Activated naive CD4-positive, alpha-beta T cell treated with anti-CD3 and anti-CD28 coated beads, Interleukin-2, amount 10 ng/mL, durations not matched to agents 7 days and 5 days (primary cell): ENCODE data around the gene SNTB2.

Experiments used
- CTCF ChIA-PET: fragments of 350-600 bp; sonication (Branson Sonifier 250); formaldehyde crosslinking; loops from one replicate; lab custom pipeline; 2021; ENCODE audit warnings: antibody characterized with exemption; lab: Charles Lee
- DNase-seq: peaks from one replicate; pipeline ENCODE4 v3.0.0-alpha.2; 2020
- H3K27ac Mint-ChIP-seq: one replicate; pipeline ENCODE4 v1.8.0; 2021; ENCODE audit warnings: mild to moderate bottlenecking, moderate library complexity, mixed read lengths
- H3K27me3 Mint-ChIP-seq: one replicate; pipeline ENCODE4 v1.8.0; 2021; ENCODE audit warnings: mild to moderate bottlenecking, mixed read lengths
- H3K36me3 Mint-ChIP-seq: one replicate; pipeline ENCODE4 v1.8.0; 2021; ENCODE audit warnings: mixed read lengths
- H3K4me1 Mint-ChIP-seq: one replicate; pipeline ENCODE4 v1.8.0; 2021; ENCODE audit warnings: mixed read lengths
- H3K4me3 Mint-ChIP-seq: one replicate; pipeline ENCODE4 v1.8.0; 2021; ENCODE audit warnings: mild to moderate bottlenecking, moderate library complexity, mixed read lengths
- H3K9me3 Mint-ChIP-seq: one replicate; pipeline ENCODE4 v1.8.0; 2021; ENCODE audit warnings: mixed read lengths

Gene SNTB2

GRCh38 chr16:69166946-69167930 is 19.7 kb upstream of the SNTB2 start:
- Mint-ChIP-seq H3K4me1 (peaks cover 27% of the 10 kb centered on the region), H3K36me3 (peaks cover 41% of the 10 kb centered on the region), H3K4me3 (no peak overlapping the region)

GRCh38 chr16:69169051-69169450 is 17.9 kb upstream of the SNTB2 start:
- H3K4me1 Mint-ChIP-seq = peaks cover 32% of the 10 kb centered on the region
- no peak overlapping the region for H3K4me3 Mint-ChIP-seq
- CTCF ChIA-PET = interaction anchor here (1.2 kb wide), 1 partner anchor 19 kb away, joined by 3 read pairs; no protein-coding TSS in a partner anchor
- DNase-seq = no peak
- peaks cover 39% of the 10 kb centered on the region for H3K36me3 Mint-ChIP-seq
- no peak overlapping the region for H3K27ac Mint-ChIP-seq
- H3K27me3 Mint-ChIP-seq = no peaks in the 10 kb centered on the region
- H3K9me3 Mint-ChIP-seq = no peaks in the 10 kb centered on the region

More at GRCh38 chr16:69166946-69167930, 19.7 kb upstream of the SNTB2 start:
- no peak for DNase-seq
- H3K27ac Mint-ChIP-seq = peak overlapping the region; percentile 82
- no peaks in the 10 kb centered on the region for H3K9me3 Mint-ChIP-seq
- CTCF ChIA-PET = interaction anchor here (0.6 to 3.2 kb wide), 8 partner anchors 11 to 119 kb away, joined by 3 to 19 read pairs (median 4); no protein-coding TSS in a partner anchor
- no peaks in the 10 kb centered on the region for H3K27me3 Mint-ChIP-seq

- DNase-seq = no peak
- no peaks in the 10 kb centered on the region for H3K9me3 Mint-ChIP-seq
- H3K27ac Mint-ChIP-seq = no peak overlapping the region
- CTCF ChIA-PET = interaction anchor here (1.2 kb wide), 2 partner anchors 19 to 54 kb away, joined by 3 read pairs; no protein-coding TSS in a partner anchor
- H3K4me3 Mint-ChIP-seq = no peak overlapping the region
- H3K27me3 Mint-ChIP-seq = no peaks in the 10 kb centered on the region
- H3K4me1 Mint-ChIP-seq = peaks cover 32% of the 10 kb centered on the region
- peaks cover 39% of the 10 kb centered on the region for H3K36me3 Mint-ChIP-seq
Observed at GRCh38 chr16:69169607-69170352, 17.2 kb upstream of the SNTB2 start.

GRCh38 chr16:69171325-69172084 is 15.5 kb upstream of the SNTB2 start:
- no peaks in the 10 kb centered on the region for H3K27me3 Mint-ChIP-seq
- H3K36me3 Mint-ChIP-seq = peaks cover 32% of the 10 kb centered on the region
- H3K4me3 Mint-ChIP-seq = no peak overlapping the region
- no peak for DNase-seq
- peaks cover 18% of the 10 kb centered on the region for H3K4me1 Mint-ChIP-seq
- no peaks in the 10 kb centered on the region for H3K9me3 Mint-ChIP-seq
- H3K27ac Mint-ChIP-seq = no peak overlapping the region
- CTCF ChIA-PET = no interaction called here

- peaks cover 7% of the 10 kb centered on the region for H3K36me3 Mint-ChIP-seq
- H3K4me3 Mint-ChIP-seq = no peak overlapping the region
- CTCF ChIA-PET = interaction anchor here (0.6 kb wide), 1 partner anchor 109 kb away, joined by 6 read pairs; no protein-coding TSS in a partner anchor
- H3K27ac Mint-ChIP-seq = no peak overlapping the region
- no peak for DNase-seq
- no peaks in the 10 kb centered on the region for H3K27me3 Mint-ChIP-seq
- no peaks in the 10 kb centered on the region for H3K9me3 Mint-ChIP-seq
- H3K4me1 Mint-ChIP-seq = peaks cover 6% of the 10 kb centered on the region
Observed at GRCh38 chr16:69176033-69176800, 10.7 kb upstream of the SNTB2 start.

GRCh38 chr16:69179328-69180010 is 7.5 kb upstream of the SNTB2 start:
- Mint-ChIP-seq H3K27me3 (no peaks in the 10 kb centered on the region), H3K36me3 (peaks cover 2% of the 10 kb centered on the region), H3K4me1 (peaks cover 3% of the 10 kb centered on the region), H3K4me3 (no peak overlapping the region), H3K27ac (no peak overlapping the region), H3K9me3 (no peaks in the 10 kb centered on the region)
- CTCF ChIA-PET = no interaction called here
- no peak for DNase-seq

- no peak for DNase-seq
- Mint-ChIP-seq H3K4me1 (peaks cover 7% of the 10 kb centered on the region), H3K27me3 (no peaks in the 10 kb centered on the region), H3K4me3 (no peak overlapping the region), H3K27ac (no peak overlapping the region), H3K36me3 (peaks cover 2% of the 10 kb centered on the region), H3K9me3 (no peaks in the 10 kb centered on the region)
- CTCF ChIA-PET = no interaction called here
Observed at GRCh38 chr16:69180011-69180338, 7.0 kb upstream of the SNTB2 start.

- peaks cover 4% of the 10 kb centered on the region for H3K27me3 Mint-ChIP-seq
- H3K27ac Mint-ChIP-seq = no peak overlapping the region
- CTCF ChIA-PET = interaction anchor here (0.6 kb wide), 1 partner anchor 104 kb away, joined by 4 read pairs; no protein-coding TSS in a partner anchor
- no peak for DNase-seq
- H3K4me3 Mint-ChIP-seq = no peak overlapping the region
- no peaks in the 10 kb centered on the region for H3K36me3 Mint-ChIP-seq
- no peaks in the 10 kb centered on the region for H3K9me3 Mint-ChIP-seq
- H3K4me1 Mint-ChIP-seq = peaks cover 17% of the 10 kb centered on the region
Observed at GRCh38 chr16:69182730-69183416, 4.1 kb upstream of the SNTB2 start.

- H3K4me3 Mint-ChIP-seq = peak overlapping the region; percentile 82
- H3K36me3 Mint-ChIP-seq = peaks cover 4% of the 10 kb centered on the region
- peaks cover 4% of the 10 kb centered on the region for H3K27me3 Mint-ChIP-seq
- H3K9me3 Mint-ChIP-seq = no peaks in the 10 kb centered on the region
- H3K27ac Mint-ChIP-seq = peak overlapping the region; percentile 86
- CTCF ChIA-PET = interaction anchor here (1.3 to 2.0 kb wide), 3 partner anchors 21 to 98 kb away, joined by 3 to 9 read pairs (median 7); no protein-coding TSS in a partner anchor
- DNase-seq = peak; percentile 63
- peaks cover 48% of the 10 kb centered on the region for H3K4me1 Mint-ChIP-seq
Observed at GRCh38 chr16:69187446-69188235, 677 bp downstream of the SNTB2 start.

GRCh38 chr16:69188236-69188549 is 1.2 kb downstream of the SNTB2 start:
- H3K27me3 Mint-ChIP-seq = peaks cover 4% of the 10 kb centered on the region
- peak overlapping the region; percentile 82 for H3K4me3 Mint-ChIP-seq
- CTCF ChIA-PET = interaction anchor here (1.3 to 2.0 kb wide), 3 partner anchors 22 to 98 kb away, joined by 3 to 9 read pairs (median 7); no protein-coding TSS in a partner anchor
- DNase-seq = peak; percentile 31
- peaks cover 48% of the 10 kb centered on the region for H3K4me1 Mint-ChIP-seq
- peak overlapping the region; percentile 86 for H3K27ac Mint-ChIP-seq
- H3K36me3 Mint-ChIP-seq = peaks cover 4% of the 10 kb centered on the region
- no peaks in the 10 kb centered on the region for H3K9me3 Mint-ChIP-seq

- Mint-ChIP-seq H3K27me3 (peaks cover 4% of the 10 kb centered on the region), H3K4me3 (peak overlapping the region; percentile 82), H3K27ac (no peak overlapping the region)
Observed at GRCh38 chr16:69188716-69189115, 1.8 kb downstream of the SNTB2 start.

More at GRCh38 chr16:69188716-69189115, 1.8 kb downstream of the SNTB2 start:
- no peaks in the 10 kb centered on the region for H3K9me3 Mint-ChIP-seq
- peaks cover 4% of the 10 kb centered on the region for H3K36me3 Mint-ChIP-seq
- DNase-seq = no peak
- H3K4me1 Mint-ChIP-seq = peaks cover 48% of the 10 kb centered on the region
- CTCF ChIA-PET = interaction anchor here (1.3 to 2.0 kb wide), 3 partner anchors 22 to 97 kb away, joined by 3 to 9 read pairs (median 7); no protein-coding TSS in a partner anchor
